HUES6 (cell line): ENCODE measurements around the gene CCDC9B.

Experiments used
- H3K27ac ChIP-seq: 2 replicates; pipeline ENCODE4 v1.7.0; 2013; ENCODE audit warnings: low read depth, mild to moderate bottlenecking, low read length, inconsistent platforms
- H3K27me3 ChIP-seq: 2 replicates; pipeline ENCODE4 v1.6.1; 2013; ENCODE audit warnings: low read length; ENCODE audit not compliant: control insufficient read depth, insufficient read depth
- H3K36me3 ChIP-seq: 2 replicates; pipeline ENCODE4 v1.6.1; 2013; ENCODE audit warnings: low read length; ENCODE audit not compliant: control insufficient read depth, insufficient read depth
- H3K4me1 ChIP-seq: 2 replicates; pipeline ENCODE4 v1.6.1; 2013; ENCODE audit warnings: low read length; ENCODE audit not compliant: control insufficient read depth, insufficient read depth
- H3K4me3 ChIP-seq: 2 replicates; pipeline ENCODE4 v1.5.1; 2013; ENCODE audit warnings: low read depth, low read length
- H3K9ac ChIP-seq: one replicate; pipeline ENCODE4 v1.6.1; 2013; ENCODE audit warnings: mild to moderate bottlenecking, low read length
- H3K9me3 ChIP-seq: 2 replicates; pipeline ENCODE4 v1.6.1; 2013; ENCODE audit warnings: low read depth, low read length; ENCODE audit not compliant: control insufficient read depth, insufficient read depth

Gene CCDC9B

GRCh38 chr15:40342416-40343320 is 1.9 kb upstream of the CCDC9B start:
- Histone ChIP-seq H3K9ac (no peak overlapping the region), H3K4me1 (peaks cover 29% of the 10 kb centered on the region), H3K27ac (no peak overlapping the region), H3K27me3 (no peaks in the 10 kb centered on the region), H3K9me3 (no peaks in the 10 kb centered on the region), H3K4me3 (no peak overlapping the region), H3K36me3 (no peaks in the 10 kb centered on the region)

- no peaks in the 10 kb centered on the region for H3K27me3 ChIP-seq
- peaks cover 34% of the 10 kb centered on the region for H3K4me1 ChIP-seq
- no peaks in the 10 kb centered on the region for H3K36me3 ChIP-seq
- no peak overlapping the region for H3K9ac ChIP-seq
- H3K27ac ChIP-seq = peak overlapping the region; percentile 9; the same call in 1 of the 2 replicates
- H3K9me3 ChIP-seq = no peaks in the 10 kb centered on the region
- H3K4me3 ChIP-seq = no peak overlapping the region
These were observed 550 bp downstream of the CCDC9B start for GRCh38 chr15:40340038-40340739.

GRCh38 chr15:40339621-40339945 is 1.2 kb downstream of the CCDC9B start:
- no peak overlapping the region for H3K9ac ChIP-seq
- peaks cover 30% of the 10 kb centered on the region for H3K4me1 ChIP-seq
- H3K27ac ChIP-seq = no peak overlapping the region
- no peak overlapping the region for H3K4me3 ChIP-seq
- H3K27me3 ChIP-seq = no peaks in the 10 kb centered on the region
- H3K36me3 ChIP-seq = no peaks in the 10 kb centered on the region
- no peaks in the 10 kb centered on the region for H3K9me3 ChIP-seq

GRCh38 chr15:40338921-40339620 is 1.7 kb downstream of the CCDC9B start:
- no peak overlapping the region for H3K4me3 ChIP-seq
- peaks cover 36% of the 10 kb centered on the region for H3K4me1 ChIP-seq
- H3K9ac ChIP-seq = no peak overlapping the region
- no peaks in the 10 kb centered on the region for H3K27me3 ChIP-seq
- H3K36me3 ChIP-seq = no peaks in the 10 kb centered on the region
- H3K9me3 ChIP-seq = no peaks in the 10 kb centered on the region
- no peak overlapping the region for H3K27ac ChIP-seq

- Histone ChIP-seq H3K36me3 (no peaks in the 10 kb centered on the region), H3K27ac (no peak overlapping the region), H3K9me3 (no peaks in the 10 kb centered on the region), H3K9ac (no peak overlapping the region), H3K27me3 (no peaks in the 10 kb centered on the region), H3K4me1 (peaks cover 41% of the 10 kb centered on the region), H3K4me3 (no peak overlapping the region; the same call in 1 of the 2 replicates)
These were observed 2.6 kb downstream of the CCDC9B start for GRCh38 chr15:40338041-40338657.

- Histone ChIP-seq H3K9me3 (no peaks in the 10 kb centered on the region), H3K4me3 (no peak overlapping the region; the same call in 1 of the 2 replicates), H3K27ac (no peak overlapping the region), H3K27me3 (no peaks in the 10 kb centered on the region), H3K36me3 (no peaks in the 10 kb centered on the region), H3K4me1 (peaks cover 41% of the 10 kb centered on the region), H3K9ac (no peak overlapping the region)
These were observed 3.1 kb downstream of the CCDC9B start for GRCh38 chr15:40337597-40337996.

- no peaks in the 10 kb centered on the region for H3K36me3 ChIP-seq
- H3K27me3 ChIP-seq = no peaks in the 10 kb centered on the region
- H3K9ac ChIP-seq = no peak overlapping the region
- H3K27ac ChIP-seq = no peak overlapping the region
- H3K9me3 ChIP-seq = no peaks in the 10 kb centered on the region
- peaks cover 41% of the 10 kb centered on the region for H3K4me1 ChIP-seq
- H3K4me3 ChIP-seq = no peak overlapping the region
These were observed 4.0 kb downstream of the CCDC9B start for GRCh38 chr15:40336744-40337122.

GRCh38 chr15:40335938-40336743 is 4.6 kb downstream of the CCDC9B start:
- H3K4me3 ChIP-seq = no peak overlapping the region
- peaks cover 39% of the 10 kb centered on the region for H3K4me1 ChIP-seq
- H3K9me3 ChIP-seq = no peaks in the 10 kb centered on the region
- no peak overlapping the region for H3K9ac ChIP-seq
- no peak overlapping the region for H3K27ac ChIP-seq
- H3K36me3 ChIP-seq = no peaks in the 10 kb centered on the region
- H3K27me3 ChIP-seq = no peaks in the 10 kb centered on the region

GRCh38 chr15:40334941-40335795 is 5.6 kb downstream of the CCDC9B start:
- no peak overlapping the region for H3K27ac ChIP-seq
- H3K4me1 ChIP-seq = peaks cover 29% of the 10 kb centered on the region
- no peaks in the 10 kb centered on the region for H3K36me3 ChIP-seq
- no peaks in the 10 kb centered on the region for H3K27me3 ChIP-seq
- no peak overlapping the region for H3K4me3 ChIP-seq
- H3K9ac ChIP-seq = no peak overlapping the region
- H3K9me3 ChIP-seq = no peaks in the 10 kb centered on the region
